Thoracic aorta (tissue), 2 donors: ENCODE measurements around the gene CANT1. TPM values are rescaled to one million over a fixed set of nuclear protein-coding genes. Genes with fewer than 3 reads are reported as not detected.

ENCODE experiments used
- ATAC-seq: fragments of 150-250 bp; one replicate; pipeline ENCODE4 v1.8.0; 2017; ENCODE audit warnings: low read depth; ENCODE audit not compliant: insufficient number of reproducible peaks, low FRiP score
- DNase-seq: peaks from one replicate; pipeline ENCODE4 v3.0.0-alpha.2; 2020; ENCODE audit warnings: low spot score
- H3K27ac ChIP-seq, 2 donors: fragments of 200-600 bp; sonication (generic); 1 replicate in 1 of 2; 2 replicates in 1 of 2; pipeline ENCODE4 v1.5.1; 2016; ENCODE audit warnings: mild to moderate bottlenecking in 2 of 2, moderate library complexity in 2 of 2
- H3K27me3 ChIP-seq: fragments of 200-600 bp; sonication (generic); replicated peaks from 2 replicates; pipeline ENCODE4 v1.6.0; 2016; ENCODE audit warnings: mild to moderate bottlenecking; ENCODE audit not compliant: insufficient read depth
- H3K36me3 ChIP-seq: fragments of 200-600 bp; sonication (generic); one replicate; pipeline ENCODE4 v1.5.1; 2016
- H3K4me1 ChIP-seq, 2 donors: fragments of 200-600 bp; sonication (generic); 1 replicate in 1 of 2; 2 replicates in 1 of 2; pipeline versions ENCODE4 v1.5.1 to v1.6.0; 2016; ENCODE audit warnings: low read depth in 2 of 2, mild to moderate bottlenecking in 1 of 2; ENCODE audit not compliant: control insufficient read depth in 1 of 2
- H3K4me3 ChIP-seq: fragments of 200-600 bp; sonication (generic); 2 replicates; pipeline ENCODE4 v1.5.1; 2016; ENCODE audit warnings: mild to moderate bottlenecking
- H3K9me3 ChIP-seq: fragments of 200-600 bp; sonication (generic); 2 replicates; pipeline ENCODE4 v1.5.1; 2016
- CTCF ChIP-seq: fragments of 200-600 bp; sonication (generic); IDR thresholded peaks from one replicate; pipeline ENCODE4 v1.5.1; 2019; ENCODE audit warnings: antibody characterized with exemption
- total RNA-seq, 2 donors: library from RNA; depleted of rRNA; stranded (reverse); fragments of >200 nt; gene quantifications; one replicate each; pipeline versions ENCODE4 v1.1.0 to v1.2.3, GENCODE V29; 2016

Gene CANT1
- total RNA-seq, 2 donors from 2014 or later = 21.4 to 41.0 TPM

- DNase-seq (peak; percentile 58), ATAC-seq (no peak)
- Histone ChIP-seq H3K4me1 (peaks cover 3 to 28% of the 10 kb centered on the region in 2 donors), H3K9me3 (no peaks in the 10 kb centered on the region), H3K27ac (no peak overlapping the region), H3K27me3 (no peaks in the 10 kb centered on the region), H3K36me3 (no peaks in the 10 kb centered on the region), H3K4me3 (peak overlapping the region; percentile 46)
- peak; percentile 93 for TF ChIP-seq CTCF
These were observed 38.5 kb downstream of the CANT1 start for GRCh38 chr17:78970834-78971755.

GRCh38 chr17:78969865-78970264 lies 39.7 kb downstream of the CANT1 start:
- H3K4me3 ChIP-seq = no peak overlapping the region
- no peaks in the 10 kb centered on the region for H3K27me3 ChIP-seq
- ATAC-seq = no peak
- no peak for DNase-seq
- no peaks in the 10 kb centered on the region for H3K9me3 ChIP-seq
- H3K36me3 ChIP-seq = no peaks in the 10 kb centered on the region
- peaks cover 0 to 15% of the 10 kb centered on the region in 2 donors for H3K4me1 ChIP-seq
- TF ChIP-seq CTCF = no peak
- H3K27ac ChIP-seq = no peak overlapping the region

GRCh38 chr17:78967782-78968362 lies 41.7 kb downstream of the CANT1 start:
- Histone ChIP-seq H3K27me3 (no peaks in the 10 kb centered on the region), H3K4me1 (peaks cover 0 to 10% of the 10 kb centered on the region in 2 donors), H3K36me3 (no peaks in the 10 kb centered on the region), H3K27ac (no peak overlapping the region), H3K4me3 (no peak overlapping the region), H3K9me3 (no peaks in the 10 kb centered on the region)
- no peak for TF ChIP-seq CTCF
- no peak for DNase-seq
- no peak for ATAC-seq

- H3K27ac ChIP-seq = no peak overlapping the region
- H3K4me1 ChIP-seq = peaks cover 0 to 10% of the 10 kb centered on the region in 2 donors
- no peaks in the 10 kb centered on the region for H3K9me3 ChIP-seq
- no peak overlapping the region for H3K4me3 ChIP-seq
- no peaks in the 10 kb centered on the region for H3K36me3 ChIP-seq
- no peak for TF ChIP-seq CTCF
- DNase-seq (no peak), ATAC-seq (no peak)
- no peaks in the 10 kb centered on the region for H3K27me3 ChIP-seq
These were observed 42.5 kb downstream of the CANT1 start for GRCh38 chr17:78966910-78967600.
